ENCODE data around the gene INPP1. TPM values are rescaled to one million over a fixed set of nuclear protein-coding genes. Genes with fewer than 3 reads are reported as not detected.

The INPP1 gene, protein sequence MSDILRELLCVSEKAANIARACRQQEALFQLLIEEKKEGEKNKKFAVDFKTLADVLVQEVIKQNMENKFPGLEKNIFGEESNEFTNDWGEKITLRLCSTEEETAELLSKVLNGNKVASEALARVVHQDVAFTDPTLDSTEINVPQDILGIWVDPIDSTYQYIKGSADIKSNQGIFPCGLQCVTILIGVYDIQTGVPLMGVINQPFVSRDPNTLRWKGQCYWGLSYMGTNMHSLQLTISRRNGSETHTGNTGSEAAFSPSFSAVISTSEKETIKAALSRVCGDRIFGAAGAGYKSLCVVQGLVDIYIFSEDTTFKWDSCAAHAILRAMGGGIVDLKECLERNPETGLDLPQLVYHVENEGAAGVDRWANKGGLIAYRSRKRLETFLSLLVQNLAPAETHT
- 23.2 to 28.6 TPM (median 26.3 TPM) in 5 replicates for total RNA-seq (2022; extraction: Qiagen RNA extraction; ENCODE audit: low read depth)

DNA sequence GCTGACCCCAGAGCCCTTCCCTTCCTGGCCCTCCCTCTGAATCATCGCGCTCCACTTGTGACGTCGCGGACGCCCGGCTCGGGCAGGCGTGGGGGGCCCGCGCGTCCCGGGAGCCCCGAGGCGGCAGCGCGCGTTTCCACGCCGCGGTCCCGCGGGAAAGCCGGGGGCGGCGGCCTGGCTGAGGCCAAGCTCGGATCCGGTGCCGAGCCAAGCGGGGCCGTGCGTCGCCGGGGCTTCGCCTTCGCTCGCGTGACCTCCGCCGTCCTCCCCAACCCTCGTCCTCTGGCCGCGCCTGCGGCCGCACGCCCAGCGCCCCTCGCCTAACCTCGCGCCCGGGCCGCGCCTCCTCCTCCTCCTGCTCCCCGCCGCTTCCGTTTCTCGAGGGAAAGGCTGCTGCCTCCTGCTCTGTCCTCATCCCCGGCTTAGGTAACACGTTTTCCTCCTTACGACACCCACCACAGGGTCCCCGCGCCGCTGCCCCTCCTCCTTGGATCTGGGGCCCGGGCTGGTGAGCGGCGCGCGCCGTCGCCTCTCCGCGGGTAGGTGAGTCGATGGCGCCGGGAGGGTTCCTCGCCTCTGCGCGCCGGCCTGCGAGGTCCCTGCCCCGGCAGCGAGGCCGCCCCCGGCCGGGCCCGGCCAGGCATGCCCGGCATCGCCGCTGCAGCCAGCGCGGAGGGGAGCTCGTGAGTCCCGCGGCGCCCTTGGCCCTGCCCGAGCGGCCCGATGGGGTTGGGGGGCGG is at the start of gene INPP1:
Gene INPP1, plus strand, starts transcription at position 54 of the 740 bp plus-strand sequence. CDS start 16,514 bp downstream, outside the sequence.

DNA sequence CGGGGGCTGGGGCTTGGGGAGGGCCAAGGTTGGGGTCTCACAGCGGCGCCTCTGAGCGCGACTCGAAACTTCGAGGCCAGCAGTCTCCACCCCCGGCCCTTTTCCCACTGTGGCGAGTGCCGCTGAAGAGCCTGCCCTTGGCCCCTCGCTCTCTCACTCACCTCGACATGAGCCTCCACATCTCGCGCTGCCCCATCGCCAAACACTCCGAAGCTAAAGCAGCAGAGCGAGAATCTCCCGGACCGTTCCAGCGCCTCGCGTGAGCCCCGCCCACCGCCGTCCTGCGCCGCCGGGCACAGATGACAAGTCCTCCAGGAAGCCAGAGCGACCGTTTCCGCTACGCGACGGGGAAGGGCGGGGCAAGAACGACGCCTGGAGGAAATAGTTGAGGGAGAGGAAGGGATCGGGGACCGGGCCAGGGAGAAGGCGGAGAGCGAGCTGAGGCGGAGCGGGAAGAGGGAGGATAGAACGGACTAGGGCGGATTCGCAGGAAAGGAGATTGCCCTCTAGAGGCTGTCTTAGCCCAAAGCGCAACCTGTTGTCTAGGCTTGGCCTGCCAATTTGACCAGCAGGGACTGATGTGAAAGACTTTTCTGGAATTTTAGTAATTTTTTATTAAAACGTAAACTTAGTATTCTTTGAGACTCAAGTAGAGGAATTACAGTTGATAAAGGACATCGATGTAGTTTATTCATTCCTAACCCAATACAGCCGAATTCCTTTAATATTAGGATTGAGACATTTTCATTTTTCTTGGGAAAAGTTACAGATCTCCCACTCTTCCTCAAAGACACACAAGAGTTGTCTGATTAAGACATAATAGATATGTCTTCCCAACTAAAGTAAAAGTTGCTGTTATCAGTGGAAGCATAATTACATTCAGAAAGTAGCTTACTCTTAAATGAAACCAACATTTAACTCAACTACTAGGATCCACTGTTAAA is 23.6 kb upstream of the INPP1 start, which contains the start of gene HIBCH:
Gene HIBCH, minus strand, starts transcription at position 272 of the 944 bp plus-strand sequence. Its CDS starts 76 bp downstream, at position 196.

DNA sequence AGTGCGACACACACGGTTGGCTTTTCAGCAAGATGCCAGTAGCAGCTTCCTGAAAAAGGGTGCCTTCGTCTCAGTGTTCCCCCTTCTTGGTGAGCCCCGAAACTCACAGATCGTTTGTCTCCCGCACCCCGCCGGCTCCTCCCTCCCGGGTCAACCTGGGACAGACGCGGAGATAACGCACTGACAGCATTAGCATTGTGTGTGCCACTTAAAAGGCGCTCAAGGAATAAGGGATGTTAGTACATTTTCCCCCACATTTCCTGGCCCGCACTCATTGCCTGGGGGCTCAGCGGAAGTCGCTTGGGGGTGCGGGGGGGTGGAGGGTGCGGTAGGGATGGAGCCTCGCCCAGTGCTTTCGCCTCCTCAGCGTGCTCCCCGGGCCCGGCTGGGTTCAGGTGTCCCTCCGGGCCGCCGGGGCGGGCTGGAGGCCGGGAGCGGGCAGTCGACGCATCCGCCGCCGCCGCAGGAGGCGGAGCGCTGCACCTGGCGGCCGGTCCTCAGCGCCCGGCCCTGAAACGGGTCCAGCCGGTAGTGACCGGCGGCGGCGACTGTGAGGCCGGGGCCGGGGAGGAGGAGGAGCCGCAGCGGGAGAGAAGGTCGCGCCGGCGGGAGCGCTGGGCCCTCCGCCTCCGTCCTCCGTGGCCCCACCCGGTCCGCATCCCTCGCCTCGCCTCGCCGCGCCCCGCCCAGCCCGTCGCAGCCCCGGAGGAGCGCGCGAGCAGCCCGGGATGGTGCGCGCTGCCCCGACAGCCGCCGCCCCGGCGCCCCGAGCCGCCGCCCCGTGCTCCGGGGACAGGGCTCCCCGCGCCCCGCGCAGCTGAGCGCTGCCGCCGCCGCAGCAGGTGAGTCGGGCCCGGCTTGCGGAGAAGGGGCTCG is 64.5 kb downstream of the INPP1 start, which contains the start of gene MFSD6:
Gene MFSD6, plus strand, starts transcription at position 694 of the 876 bp plus-strand sequence. CDS start 27,675 bp downstream, outside the sequence.

Other genes starting within 250 kb of the INPP1 start
- gene HIBCH, start 23.8 kb upstream of the INPP1 start, total RNA-seq (2022; extraction: Qiagen RNA extraction; ENCODE audit: low read depth), result 13.4 to 20.1 TPM (median 14.0 TPM) in 5 replicates
- 15.6 to 25.1 TPM (median 22.2 TPM) in 5 replicates for gene MFSD6, start 64.8 kb downstream of the INPP1 start, total RNA-seq (2022; extraction: Qiagen RNA extraction; ENCODE audit: low read depth)
- gene NEMP2, start 191.1 kb downstream of the INPP1 start, total RNA-seq (2022; extraction: Qiagen RNA extraction; ENCODE audit: low read depth), result 5.8 to 9.4 TPM (median 7.5 TPM) in 5 replicates